Hepatocyte (in vitro differentiated cells): Measurements from ENCODE around the gene LIMA1.

ENCODE experiments used
- EZH2 ChIP-seq: fragments of 200-600 bp; sonication (generic); IDR thresholded peaks from 2 replicates; pipeline ENCODE4 v1.6.1; 2016; ENCODE audit warnings: antibody characterized with exemption, mild to moderate bottlenecking, borderline replicate concordance
- EZH2phosphoT487 ChIP-seq: fragments of 200-600 bp; sonication (generic); IDR thresholded peaks from one replicate; pipeline ENCODE4 v1.6.1; 2018; ENCODE audit warnings: antibody characterized with exemption, mild to moderate bottlenecking, low read depth, moderate library complexity; ENCODE audit not compliant: unreplicated experiment, severe bottlenecking
- TF ChIP-seq, protein P1 (sequence below): fragments of 200-600 bp; sonication (generic); IDR thresholded peaks from 2 replicates; pipeline ENCODE4 v1.5.1; 2016; ENCODE audit warnings: antibody characterized with exemption, mild to moderate bottlenecking; ENCODE audit not compliant: poor library complexity

DNA sequence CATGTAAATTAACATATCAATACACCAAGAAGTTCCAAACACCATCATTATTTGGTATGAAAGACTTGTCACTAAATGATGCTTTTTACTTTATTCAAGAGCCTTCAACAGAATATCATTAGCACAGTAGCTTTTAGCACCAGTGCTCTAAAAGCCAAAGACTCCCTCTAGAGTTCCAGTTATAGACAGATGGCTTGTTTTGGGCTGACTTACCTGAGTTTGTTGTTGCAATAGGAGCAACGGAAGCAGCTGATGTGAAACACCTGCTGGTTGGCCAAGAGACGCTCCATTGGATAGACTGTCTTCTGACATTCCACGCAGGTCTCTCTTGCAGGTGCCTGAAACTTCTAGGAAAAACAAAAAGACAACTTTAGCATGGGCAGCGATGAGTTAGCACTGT is 101.6 kb downstream of the LIMA1 start:
- TF ChIP-seq EZH2 (no peak), EZH2phosphoT487 (no peak)
- TF ChIP-seq, protein P1, sequence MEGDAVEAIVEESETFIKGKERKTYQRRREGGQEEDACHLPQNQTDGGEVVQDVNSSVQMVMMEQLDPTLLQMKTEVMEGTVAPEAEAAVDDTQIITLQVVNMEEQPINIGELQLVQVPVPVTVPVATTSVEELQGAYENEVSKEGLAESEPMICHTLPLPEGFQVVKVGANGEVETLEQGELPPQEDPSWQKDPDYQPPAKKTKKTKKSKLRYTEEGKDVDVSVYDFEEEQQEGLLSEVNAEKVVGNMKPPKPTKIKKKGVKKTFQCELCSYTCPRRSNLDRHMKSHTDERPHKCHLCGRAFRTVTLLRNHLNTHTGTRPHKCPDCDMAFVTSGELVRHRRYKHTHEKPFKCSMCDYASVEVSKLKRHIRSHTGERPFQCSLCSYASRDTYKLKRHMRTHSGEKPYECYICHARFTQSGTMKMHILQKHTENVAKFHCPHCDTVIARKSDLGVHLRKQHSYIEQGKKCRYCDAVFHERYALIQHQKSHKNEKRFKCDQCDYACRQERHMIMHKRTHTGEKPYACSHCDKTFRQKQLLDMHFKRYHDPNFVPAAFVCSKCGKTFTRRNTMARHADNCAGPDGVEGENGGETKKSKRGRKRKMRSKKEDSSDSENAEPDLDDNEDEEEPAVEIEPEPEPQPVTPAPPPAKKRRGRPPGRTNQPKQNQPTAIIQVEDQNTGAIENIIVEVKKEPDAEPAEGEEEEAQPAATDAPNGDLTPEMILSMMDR, result no peak
